GM04504 (cell line): Measurements from ENCODE around the gene SLC9A3.

Source experiments
- DNase-seq: peaks from one replicate; pipeline ENCODE4 v3.0.0-alpha.2; 2012; ENCODE audit warnings: low read depth

SLC9A3 gene

DNA sequence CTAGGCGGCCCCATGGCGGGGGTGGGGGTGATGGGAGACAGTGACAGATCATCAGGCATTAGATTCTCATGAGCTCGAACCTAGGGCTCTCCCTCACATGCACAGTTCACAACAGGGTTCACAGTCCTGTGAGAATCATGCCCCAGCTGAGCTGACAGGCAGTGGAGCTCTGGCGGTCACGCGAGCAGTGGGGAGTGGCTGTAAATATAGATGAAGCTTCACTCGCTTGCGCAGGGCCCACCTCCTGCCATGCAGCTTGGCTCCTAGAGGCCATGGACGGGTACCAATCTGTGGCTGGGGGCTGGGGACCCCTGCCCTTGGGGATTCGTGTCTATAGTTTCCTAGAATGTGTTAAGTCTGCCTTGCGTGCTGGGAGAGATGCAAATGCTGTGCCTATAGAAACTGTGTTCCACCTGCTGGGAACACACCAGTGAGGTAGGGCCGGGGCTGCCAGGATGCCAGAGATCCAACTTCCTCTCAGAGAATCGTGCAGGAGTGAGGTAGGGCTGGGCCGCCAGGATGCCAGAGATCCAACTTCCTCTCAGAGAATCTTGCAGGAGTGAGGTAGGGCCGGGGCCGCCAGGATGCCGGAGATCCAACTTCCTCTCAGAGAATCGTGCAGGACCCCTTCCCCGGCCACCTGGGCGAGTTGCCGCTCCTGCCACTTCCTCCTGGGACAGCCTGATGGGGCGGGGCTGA lies 95.3 kb downstream of the SLC9A3 start:
- no peak for DNase-seq

DNA sequence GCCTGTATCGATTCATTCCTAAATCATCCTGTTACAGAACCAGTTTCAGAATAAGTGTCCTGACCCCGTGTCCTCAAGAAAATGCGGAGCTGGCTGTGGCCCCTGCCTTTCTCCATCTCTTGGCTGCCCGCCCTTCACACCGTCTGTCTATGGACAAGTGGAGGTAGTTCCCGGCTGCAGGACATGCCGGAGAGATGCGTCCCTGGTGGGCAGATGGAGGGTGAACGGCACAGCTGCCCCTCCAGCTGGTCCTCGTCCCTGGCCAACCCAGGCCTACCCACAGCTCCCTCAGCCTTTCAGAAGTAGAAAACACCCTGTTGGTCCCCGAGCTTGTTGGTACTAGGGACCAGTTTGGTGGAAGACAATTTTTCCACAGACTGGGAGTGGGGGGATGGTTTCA lies 96.0 kb downstream of the SLC9A3 start:
- DNase-seq: no peak

DNA sequence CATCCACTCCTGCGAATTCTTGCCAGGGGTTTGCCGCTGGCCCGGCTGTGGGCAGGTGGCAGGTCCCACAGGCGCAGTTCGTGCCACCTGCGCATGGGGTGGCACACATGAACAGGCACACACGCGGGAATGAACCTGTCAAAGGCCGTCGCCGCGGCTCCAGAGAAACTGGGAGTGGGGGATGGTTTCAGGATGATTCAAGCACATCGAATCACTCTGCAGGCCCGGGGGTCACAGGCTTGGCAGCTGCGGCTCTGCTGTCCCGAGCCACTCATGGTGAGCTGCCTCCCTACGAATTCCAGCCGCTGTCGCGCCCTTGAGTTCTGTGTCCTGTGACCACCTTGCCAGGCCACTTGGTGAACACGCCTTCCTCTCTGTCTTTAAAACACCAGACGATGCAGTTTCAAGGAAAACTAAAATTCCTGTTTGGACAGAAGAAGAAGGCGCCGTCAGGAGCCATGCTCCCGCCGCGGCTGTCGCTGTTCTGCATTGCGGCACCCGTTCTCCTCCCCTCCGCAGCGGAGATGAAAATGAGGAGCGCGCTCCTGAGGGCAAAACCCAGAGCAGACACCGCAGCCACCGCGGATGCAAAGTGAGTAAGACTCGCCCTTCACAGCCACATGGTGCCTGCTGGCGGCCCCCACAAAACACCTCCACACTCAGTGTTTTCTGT lies 96.7 kb downstream of the SLC9A3 start:
- no peak for DNase-seq

DNA sequence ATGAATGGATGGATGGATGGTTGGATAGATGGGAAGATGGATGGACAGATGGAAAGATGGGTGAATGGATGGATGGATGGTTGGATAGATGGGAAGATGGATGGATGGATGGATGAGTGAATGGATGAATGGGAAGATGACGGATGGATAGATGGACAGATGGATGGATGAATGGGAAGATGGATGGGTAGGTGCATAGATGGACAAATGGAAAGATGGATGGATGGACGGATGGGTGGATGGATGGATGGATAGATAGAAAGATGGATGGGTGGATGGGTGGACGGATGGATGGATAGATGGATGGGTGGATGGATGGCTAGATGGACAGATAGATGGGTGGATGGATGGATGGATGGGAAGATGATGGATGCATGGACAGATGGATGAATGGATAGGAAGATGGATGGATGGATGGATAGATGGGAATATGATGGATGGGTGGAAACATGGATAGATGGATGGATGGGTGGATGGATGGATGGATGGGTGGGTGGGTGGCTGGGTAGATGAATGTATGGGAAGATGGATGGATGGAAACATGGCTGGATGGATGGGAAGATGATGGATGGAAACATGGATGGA lies 97.8 kb downstream of the SLC9A3 start:
- DNase-seq: no peak

DNA sequence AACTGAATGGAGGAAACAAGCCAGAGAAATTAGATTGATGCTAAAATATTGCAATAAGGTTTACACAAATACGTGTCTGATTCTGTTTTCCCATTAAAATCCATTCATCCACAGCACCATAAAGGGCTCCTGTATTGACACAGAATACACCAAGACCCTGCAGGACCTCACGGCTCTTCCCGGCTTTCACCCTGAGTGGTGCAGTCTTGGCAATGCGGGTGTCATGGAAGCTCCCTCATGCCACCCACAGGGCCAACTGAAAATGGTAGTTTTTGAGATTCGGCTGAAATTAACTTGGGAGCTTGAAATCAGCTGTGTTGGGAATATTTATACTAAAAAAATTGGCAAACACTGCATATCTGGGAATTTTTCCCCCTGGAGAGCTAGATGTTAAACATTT lies 98.5 kb downstream of the SLC9A3 start:
- no peak for DNase-seq

DNA sequence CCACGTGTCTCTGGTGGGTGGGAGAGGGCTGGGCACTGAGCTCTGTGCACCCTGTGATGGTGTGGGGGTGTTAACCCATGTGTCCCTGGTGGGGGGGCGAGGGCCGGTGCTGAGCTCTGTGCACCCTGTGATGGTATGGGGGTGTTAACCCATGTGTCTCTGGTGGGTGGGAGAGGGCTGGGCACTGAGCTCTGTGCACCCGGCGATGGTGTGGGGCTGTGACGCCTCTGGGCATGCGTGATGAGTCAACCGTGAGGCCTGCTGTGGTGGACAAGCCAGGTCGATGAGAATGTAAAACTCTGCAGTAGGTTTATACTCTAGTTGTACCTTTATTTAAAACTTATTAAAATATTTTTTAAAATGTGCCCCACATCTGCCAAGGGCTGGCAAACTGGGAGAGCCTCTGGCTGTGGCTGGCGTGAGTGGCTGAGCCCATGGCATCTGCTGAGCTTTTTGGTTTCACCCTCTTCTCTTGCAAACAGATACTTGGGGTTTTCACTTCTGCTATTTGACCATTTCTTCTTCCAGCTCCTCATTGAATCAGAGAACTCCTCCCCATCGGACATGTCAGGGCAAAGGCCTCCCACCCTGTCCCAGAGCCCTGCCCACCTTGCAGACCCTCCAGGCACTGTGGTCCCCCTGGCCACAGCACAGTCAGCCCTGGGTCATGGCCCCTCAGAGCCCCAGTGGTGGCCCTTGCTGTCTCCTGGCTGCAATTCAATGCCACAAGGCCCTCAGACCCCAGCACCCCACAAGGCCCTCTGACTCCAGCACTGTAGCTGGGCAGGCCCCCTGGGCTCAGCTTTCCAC lies 99.7 kb downstream of the SLC9A3 start:
- DNase-seq: no peak

DNA sequence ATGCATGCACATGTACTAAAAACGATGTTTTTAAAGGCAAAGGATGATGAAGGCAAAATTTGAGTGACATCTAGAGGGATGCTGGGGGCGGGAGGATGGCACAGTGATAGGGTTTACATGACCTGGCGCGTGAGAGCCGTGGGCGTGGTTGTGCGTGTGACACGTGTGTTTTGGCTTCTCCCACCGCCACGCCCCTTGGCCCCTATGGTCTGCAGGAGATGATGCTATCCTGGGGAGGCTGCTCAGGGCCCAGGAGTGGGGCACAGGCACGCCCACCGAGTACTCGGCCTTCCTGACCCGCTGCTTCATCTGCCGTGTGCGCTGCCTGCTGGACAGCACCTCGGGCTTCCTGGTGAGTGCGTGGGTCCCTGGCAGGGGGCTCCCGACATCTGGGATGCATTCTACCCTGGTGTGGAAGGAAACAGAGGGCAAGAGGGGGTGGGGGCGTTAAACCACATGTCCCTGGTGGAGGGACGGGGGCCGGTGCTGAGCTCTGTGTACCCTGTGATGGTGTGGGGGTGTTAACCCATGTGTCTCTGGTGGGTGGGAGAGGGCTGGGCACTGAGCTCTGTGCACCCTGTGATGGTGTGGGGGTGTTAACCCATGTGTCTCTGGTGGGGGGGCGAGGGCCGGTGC lies 100.5 kb downstream of the SLC9A3 start:
- DNase-seq: no peak

DNA sequence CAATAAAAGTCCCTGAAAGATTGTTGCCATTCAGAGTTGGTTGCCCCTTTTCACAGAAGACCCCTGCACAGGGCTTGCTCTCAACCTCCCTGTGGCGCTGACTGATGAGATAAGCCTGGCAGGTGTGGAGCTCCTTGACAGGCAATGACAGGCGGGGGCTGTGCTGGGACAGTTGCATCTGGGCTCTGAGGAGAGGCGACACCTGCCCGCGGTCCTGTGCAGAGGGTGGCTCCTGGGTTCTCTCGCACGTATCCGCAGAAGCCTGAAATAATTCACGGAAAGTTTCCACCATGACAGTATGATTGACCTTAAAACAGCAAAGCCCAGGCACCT lies 101.0 kb downstream of the SLC9A3 start:
- no peak for DNase-seq

DNA sequence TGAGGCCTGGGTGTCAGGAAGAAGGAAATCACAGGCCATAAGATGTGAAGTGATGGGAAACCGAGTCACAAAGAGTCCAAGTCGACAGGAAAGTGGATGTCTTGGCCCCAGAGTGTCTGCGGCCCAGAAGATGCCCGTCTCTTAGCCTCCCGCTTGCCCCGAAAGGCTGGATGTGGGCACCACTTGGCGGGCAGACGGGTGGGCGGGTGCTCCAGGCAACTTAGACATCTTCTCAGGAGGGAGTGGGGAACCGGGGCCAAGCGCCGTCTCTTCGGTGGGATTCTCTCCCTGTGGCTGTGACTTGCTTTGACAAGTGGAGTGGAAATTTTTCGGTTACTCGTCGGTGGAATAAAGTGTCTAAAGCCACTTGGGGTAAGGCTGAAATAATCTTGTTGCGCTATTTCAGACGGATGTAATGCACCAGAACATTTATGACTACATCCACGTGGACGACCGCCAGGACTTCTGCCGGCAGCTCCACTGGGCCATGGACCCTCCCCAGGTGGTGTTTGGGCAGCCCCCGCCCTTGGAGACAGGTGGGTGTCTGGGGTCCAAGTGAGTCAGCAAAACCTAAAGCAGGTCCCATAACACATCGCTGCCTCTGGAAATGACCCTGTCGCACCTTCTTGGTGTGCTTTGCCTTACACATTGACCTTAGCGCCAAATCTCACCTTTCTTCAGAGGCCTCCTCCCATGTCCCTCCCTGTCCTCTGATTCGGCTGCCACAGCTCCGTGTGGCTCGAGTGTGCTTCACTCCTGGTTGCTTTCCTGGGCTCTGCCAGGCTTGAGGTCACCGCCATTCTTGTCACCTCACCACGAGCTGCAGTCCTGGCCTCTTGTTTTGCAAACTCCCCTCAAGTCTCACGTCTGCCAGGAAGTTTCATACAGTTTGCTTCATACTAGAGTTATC lies 101.7 kb downstream of the SLC9A3 start:
- DNase-seq: no peak

DNA sequence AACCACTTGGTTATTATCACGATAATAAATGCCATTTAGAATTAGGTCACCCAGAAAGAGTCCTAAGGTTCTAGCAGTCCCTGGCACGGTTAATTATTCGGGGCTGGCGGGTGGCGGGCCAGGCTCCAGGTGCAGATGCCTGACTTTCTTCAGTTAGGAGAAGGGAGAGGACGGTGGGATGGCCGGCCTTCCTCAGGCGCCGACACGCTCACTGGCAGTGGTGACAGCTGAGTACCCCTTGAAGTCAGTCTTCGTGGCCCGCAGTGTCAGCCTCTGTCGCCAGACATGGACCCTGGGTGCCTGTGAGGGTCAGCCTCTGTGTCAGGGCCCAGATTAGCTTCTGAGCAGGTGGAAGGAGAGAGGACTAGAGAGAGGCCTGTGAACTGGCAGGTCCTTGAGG lies 102.3 kb downstream of the SLC9A3 start:
- no peak for DNase-seq

DNA sequence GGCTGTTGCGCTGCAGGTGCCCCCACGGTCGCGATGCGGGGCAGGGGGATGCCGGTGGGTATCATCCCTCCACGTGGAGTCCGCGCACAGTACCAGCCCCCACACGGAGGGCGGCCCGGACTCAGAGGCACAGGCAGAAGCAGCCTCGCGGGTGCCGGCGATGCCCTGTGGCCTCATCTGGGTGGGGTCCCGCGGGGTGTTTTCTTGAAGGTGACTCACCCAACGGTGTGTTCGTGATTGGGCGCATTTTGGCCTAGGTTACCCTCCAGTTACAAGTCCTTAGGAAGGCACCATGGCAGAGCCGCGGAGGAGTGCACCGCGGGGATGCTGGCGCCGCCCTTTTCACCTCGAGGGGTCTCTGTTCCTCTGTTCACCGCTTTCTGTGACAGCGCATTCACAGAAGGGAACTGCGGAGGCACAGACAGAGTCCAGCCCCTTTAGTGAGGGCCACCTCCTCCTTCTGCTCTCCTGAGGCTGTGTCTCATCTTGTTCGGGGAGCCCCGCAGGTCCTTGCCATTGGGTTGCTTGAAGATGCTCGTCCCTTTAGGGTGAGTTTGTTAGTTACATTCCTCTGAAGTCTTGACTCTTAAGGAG lies 102.9 kb downstream of the SLC9A3 start:
- no peak for DNase-seq

DNA sequence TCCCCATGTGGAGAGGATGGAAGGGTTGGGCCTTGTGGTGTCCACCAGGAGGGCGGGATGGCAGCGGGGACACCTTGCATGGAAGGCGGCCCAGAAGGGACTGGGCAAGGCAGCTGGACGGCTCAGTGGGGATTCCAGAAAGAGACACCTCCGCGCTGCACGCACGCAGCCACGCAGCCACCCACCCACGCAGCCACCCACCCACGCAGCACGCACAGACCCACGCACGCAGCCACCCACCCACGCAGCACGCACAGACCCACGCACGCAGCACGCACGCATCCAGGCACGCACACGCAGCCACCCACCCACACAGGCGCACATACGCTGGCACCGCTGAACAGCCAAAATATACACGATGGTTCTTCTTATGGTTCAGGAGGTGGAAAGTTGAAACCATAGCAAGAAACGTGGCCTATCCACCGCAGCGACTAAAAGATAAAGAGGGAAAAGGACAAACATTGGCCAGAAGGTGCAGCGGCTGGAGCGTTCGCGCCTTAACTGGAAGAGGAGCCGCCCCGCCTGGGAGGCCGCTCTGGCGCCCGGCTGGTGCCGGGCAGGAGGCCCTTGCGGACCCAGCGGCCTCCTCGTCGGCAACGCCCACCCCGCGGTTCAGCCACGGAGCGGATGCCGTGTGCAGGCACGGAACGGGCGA lies 103.5 kb downstream of the SLC9A3 start:
- DNase-seq: no peak
